Colonic mucosa (tissue), 4 donors: ENCODE data around the gene SHMT1. TPM values are rescaled to one million over a fixed set of nuclear protein-coding genes. Genes with fewer than 3 reads are reported as not detected.
A peak's percentile ranks its signal among the peaks of the same experiment; 100 is the strongest.
"Not testable (repeated sequence)": the region's sequence is repeated elsewhere in the genome, so short reads cannot be mapped to it uniquely, and the experiment has no call there.

Experiments
- DNase-seq: peaks from one replicate; pipeline ENCODE4 v3.0.0-alpha.2; 2020
- H3K27ac ChIP-seq: fragments of 200-600 bp; one replicate; pipeline ENCODE4 v1.8.0; 2021
- H3K27me3 ChIP-seq: fragments of 200-600 bp; one replicate; pipeline ENCODE4 v1.8.0; 2021
- H3K36me3 ChIP-seq: fragments of 200-600 bp; one replicate; pipeline ENCODE4 v1.8.0; 2021
- H3K4me1 ChIP-seq: fragments of 200-600 bp; one replicate; pipeline ENCODE4 v1.8.0; 2021; ENCODE audit warnings: mild to moderate bottlenecking
- H3K4me3 ChIP-seq: fragments of 200-600 bp; one replicate; pipeline ENCODE4 v1.8.0; 2021
- H3K9ac ChIP-seq, 2 donors: one replicate each; pipeline ENCODE4 v1.7.0; 2013; ENCODE audit warnings: control low read depth in 2 of 2, low read depth in 2 of 2, low read length in 2 of 2
- H3K9me3 ChIP-seq: fragments of 200-600 bp; one replicate; pipeline ENCODE4 v1.8.0; 2021
- CTCF ChIP-seq: fragments of 200-600 bp; IDR thresholded peaks from one replicate; pipeline ENCODE4 v1.8.0; 2022; ENCODE audit warnings: antibody characterized with exemption, mild to moderate bottlenecking
- intact Hi-C: fragments of 100-400 bp; cut with DNase I; formaldehyde crosslinking; loops from one replicate; pipeline ENCODE4 v1.14.1; 2022
- total RNA-seq, 2 donors: library from RNA; stranded (reverse); fragmentation: NEBNext Ultra II Directional in 1 of 2; extraction: Animal tissue kit (Norgen Biotek cat#: 25700) in 1 of 2; gene quantifications; one replicate each; pipeline ENCODE4 v1.2.1, GENCODE V29; 2021
- donor health status: healthy.
- donor health status: DM: no; HTN: no; CAD: no.
- donor health status: DM: no; HTN: no; CAD: no.

The SHMT1 gene
- total RNA-seq: 10 to 100 TPM; 41.4 to 58.0 TPM

- TF ChIP-seq CTCF: no peak
- peak; percentile 96 for DNase-seq
- no peaks in the 10 kb centered on the region for H3K36me3 ChIP-seq
- peak within 1 kb of the TSS; percentile 91 for H3K4me3 ChIP-seq
- intact Hi-C loops: no loop called here
- H3K27me3 ChIP-seq: no peaks in the 10 kb centered on the region
- H3K9ac ChIP-seq: peak within 1 kb of the TSS; percentile 75 to 84
- peak within 1 kb of the TSS; percentile 38 for H3K27ac ChIP-seq
- no peaks in the 10 kb centered on the region for H3K9me3 ChIP-seq
- H3K4me1 ChIP-seq: no peaks in the 10 kb centered on the region
These were observed at the start of gene SHMT1 for GRCh38 chr17:18363101-18364049. TSS of gene SHMT1 (minus strand) at chr17:18363550. CDS start at chr17:18355981, 7,569 bp downstream.

DNA sequence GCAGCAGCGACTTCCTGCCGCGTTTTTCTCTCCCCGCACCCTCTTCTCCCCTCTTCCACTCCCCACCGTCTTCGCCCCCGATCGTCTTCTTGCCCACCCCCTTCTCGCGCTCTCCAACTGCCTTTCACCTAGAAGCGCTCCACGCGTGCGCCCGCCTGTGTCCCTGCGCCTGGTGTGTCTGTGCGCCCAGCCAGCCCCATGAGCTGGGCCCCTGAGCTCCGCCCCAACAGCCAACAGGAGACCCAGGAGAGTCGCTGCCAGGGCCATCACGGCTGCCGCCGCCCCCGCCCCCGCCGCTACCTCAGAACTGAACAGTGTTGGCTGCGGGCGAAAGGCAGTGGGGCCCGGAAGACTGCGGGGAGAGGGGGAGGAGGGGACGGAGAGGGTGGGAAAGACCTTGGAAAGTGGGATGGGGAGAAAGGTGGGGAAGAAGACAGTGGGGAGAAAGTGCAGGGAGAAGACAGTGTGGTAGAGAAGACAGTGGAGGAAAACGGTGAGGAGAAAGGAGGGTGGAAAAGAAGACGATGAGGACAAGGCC, 48.7 kb upstream of the SHMT1 start:
- H3K9me3 ChIP-seq, DNase-seq, H3K4me3 ChIP-seq, H3K9ac ChIP-seq, H3K27ac ChIP-seq, intact Hi-C loops, H3K36me3 ChIP-seq, H3K27me3 ChIP-seq, H3K4me1 ChIP-seq: not testable (repeated sequence)

- intact Hi-C loops: not testable (repeated sequence)
- H3K9ac ChIP-seq: peak overlapping the region in 1 of 2 donors; percentile 60
These were observed 48.1 kb upstream of the SHMT1 start for GRCh38 chr17:18411377-18411864.

DNA sequence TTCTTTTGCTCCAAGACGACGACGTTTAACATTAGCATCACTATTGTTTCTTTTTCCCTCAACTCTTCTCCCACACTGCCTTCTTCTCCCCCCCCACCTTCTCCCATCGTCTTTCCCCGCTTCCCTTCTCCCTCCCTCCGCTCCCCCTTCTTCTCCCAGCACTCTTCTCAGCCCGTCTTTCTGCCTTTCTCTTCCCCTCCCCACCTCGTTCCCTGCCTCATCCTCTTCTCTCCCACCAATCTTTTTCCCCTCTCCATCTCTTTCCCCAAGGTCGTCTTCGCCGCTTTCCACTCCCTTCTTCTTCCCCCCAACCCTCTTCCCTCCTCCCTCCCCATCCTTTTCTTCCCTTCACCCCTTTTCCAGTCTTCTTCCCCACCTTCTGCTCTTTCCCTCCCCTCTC, 47.4 kb upstream of the SHMT1 start:
- H3K9me3 ChIP-seq, H3K27ac ChIP-seq, H3K4me3 ChIP-seq, H3K27me3 ChIP-seq, H3K36me3 ChIP-seq, H3K9ac ChIP-seq, H3K4me1 ChIP-seq, intact Hi-C loops: not testable (repeated sequence)
- peak; percentile 31 for DNase-seq

More at GRCh38 chr17:18411377-18411864, 48.1 kb upstream of the SHMT1 start:
- H3K27me3 ChIP-seq, H3K36me3 ChIP-seq, H3K4me1 ChIP-seq, H3K9me3 ChIP-seq: not testable (repeated sequence)
- DNase-seq: peak; percentile 36
- H3K27ac ChIP-seq: peak overlapping the region; percentile 57
- H3K4me3 ChIP-seq: peak overlapping the region; percentile 26

DNA sequence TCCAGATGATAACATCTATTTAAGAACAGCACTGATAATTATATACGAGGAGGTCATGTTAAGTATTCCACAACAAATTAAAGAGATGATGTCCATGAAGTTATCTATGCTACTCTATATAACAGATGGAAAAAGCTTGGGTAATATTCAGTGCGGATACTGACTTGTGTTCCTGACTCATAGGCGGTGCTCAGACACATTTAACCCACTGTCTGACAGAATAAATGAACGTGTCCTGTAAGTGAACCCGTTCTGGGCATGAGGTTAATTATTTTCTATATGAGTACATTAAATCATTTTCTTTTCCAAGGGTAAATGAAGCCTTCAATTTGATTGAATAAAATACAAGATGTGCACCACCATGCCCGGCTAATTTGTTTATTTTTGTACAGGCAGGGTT, 46.0 kb upstream of the SHMT1 start:
- H3K4me3 ChIP-seq, intact Hi-C loops: not testable (repeated sequence)

GRCh38 chr17:18408906-18409305, 45.6 kb upstream of the SHMT1 start:
- intact Hi-C loops, H3K9me3 ChIP-seq, H3K27me3 ChIP-seq, H3K27ac ChIP-seq, H3K4me1 ChIP-seq, H3K36me3 ChIP-seq, H3K9ac ChIP-seq, H3K4me3 ChIP-seq, DNase-seq: not testable (repeated sequence)

More for the DNA sequence above, 46.0 kb upstream of the SHMT1 start:
- H3K9ac ChIP-seq, H3K4me1 ChIP-seq, H3K27ac ChIP-seq, H3K36me3 ChIP-seq, DNase-seq, H3K27me3 ChIP-seq, H3K9me3 ChIP-seq: not testable (repeated sequence)

- intact Hi-C loops, H3K27me3 ChIP-seq, H3K27ac ChIP-seq, H3K9ac ChIP-seq, H3K9me3 ChIP-seq, H3K4me3 ChIP-seq, DNase-seq, H3K4me1 ChIP-seq, H3K36me3 ChIP-seq: not testable (repeated sequence)
These were observed 40.3 kb upstream of the SHMT1 start for GRCh38 chr17:18403604-18404003.

DNA sequence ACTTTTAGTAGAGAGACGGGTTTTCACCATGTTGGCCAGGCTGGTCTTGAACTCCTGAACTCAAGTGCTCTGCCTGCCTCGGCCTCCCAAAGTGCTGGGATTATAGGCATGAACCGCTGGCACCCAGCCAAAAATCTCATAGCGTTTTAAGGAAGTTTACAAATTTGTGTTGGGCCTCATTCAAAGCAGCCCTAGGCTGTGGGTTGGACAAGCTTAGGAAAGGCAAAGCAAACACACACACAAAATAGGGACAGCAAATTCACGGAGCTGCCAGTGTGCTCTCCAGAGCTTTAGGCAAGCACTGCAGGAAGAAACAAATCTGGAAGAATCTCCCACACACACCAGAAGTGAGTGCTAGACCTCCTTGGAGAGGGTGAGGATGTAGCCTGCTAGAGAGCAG, 39.8 kb upstream of the SHMT1 start:
- intact Hi-C loops, H3K4me3 ChIP-seq, H3K27me3 ChIP-seq, H3K36me3 ChIP-seq, DNase-seq, H3K4me1 ChIP-seq, H3K9me3 ChIP-seq, H3K9ac ChIP-seq, H3K27ac ChIP-seq: not testable (repeated sequence)

DNA sequence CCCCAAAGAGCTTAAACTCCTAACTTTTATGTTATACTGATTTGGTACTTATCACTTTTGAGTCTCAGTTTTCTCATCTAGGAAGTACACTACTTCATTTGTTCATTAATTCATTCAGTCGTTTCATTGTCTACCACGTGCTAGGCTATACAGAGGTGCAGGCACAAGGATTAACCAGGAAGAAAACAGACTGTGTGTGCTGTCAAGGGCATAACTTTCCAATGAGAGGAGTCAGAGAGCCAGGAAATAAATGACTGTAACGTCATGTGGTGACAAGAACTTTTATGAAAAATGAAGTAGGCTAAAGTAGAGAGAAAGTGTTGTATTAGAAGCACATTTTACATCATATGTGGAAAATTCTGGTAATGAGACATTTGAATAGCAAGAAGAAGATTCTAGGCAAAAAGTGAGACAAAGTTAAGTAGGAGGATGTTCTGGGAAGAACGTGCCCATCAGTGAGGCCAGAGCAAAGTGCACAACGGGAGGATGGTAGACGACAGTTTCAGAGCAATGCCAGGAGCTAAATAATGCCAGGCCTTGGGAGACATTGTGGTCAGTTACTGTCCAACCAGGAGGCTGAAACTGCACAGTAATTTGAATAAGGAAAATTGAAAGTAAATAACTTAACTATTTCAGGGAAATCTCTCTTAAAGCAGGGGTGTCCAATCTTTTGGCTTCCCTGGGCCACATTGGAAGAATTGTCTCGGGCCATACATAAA, 38.7 kb upstream of the SHMT1 start:
- H3K4me1 ChIP-seq, H3K27me3 ChIP-seq, H3K27ac ChIP-seq, H3K36me3 ChIP-seq, H3K9me3 ChIP-seq, DNase-seq, H3K4me3 ChIP-seq, intact Hi-C loops, H3K9ac ChIP-seq: not testable (repeated sequence)

DNA sequence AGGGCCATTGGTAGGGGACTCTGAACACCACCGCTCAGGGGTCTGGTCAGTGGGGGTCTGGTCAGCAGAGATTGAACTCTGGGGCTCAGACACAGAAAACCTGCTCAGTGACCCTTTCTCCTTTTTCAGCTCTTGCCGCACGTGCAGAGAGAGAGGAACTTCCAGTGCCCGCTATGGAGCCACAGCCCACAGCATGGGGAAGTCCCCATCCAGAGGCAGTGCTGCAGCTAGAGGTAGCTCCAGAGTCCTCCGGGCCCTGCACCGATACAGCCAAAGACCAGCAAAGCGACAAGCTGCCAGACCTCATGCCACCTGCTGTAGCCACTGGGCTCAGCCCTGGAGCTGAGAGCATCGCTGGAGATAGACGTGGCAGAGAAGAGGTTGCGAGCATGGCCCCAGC, 25.4 kb upstream of the SHMT1 start:
- H3K4me3 ChIP-seq, H3K4me1 ChIP-seq, H3K9me3 ChIP-seq, H3K27ac ChIP-seq, H3K9ac ChIP-seq, intact Hi-C loops, DNase-seq, H3K36me3 ChIP-seq, H3K27me3 ChIP-seq: not testable (repeated sequence)

GRCh38 chr17:18388266-18388665, 24.9 kb upstream of the SHMT1 start:
- H3K27me3 ChIP-seq, H3K4me3 ChIP-seq, H3K27ac ChIP-seq, intact Hi-C loops, H3K9ac ChIP-seq, H3K9me3 ChIP-seq, H3K4me1 ChIP-seq, H3K36me3 ChIP-seq, DNase-seq: not testable (repeated sequence)

DNA sequence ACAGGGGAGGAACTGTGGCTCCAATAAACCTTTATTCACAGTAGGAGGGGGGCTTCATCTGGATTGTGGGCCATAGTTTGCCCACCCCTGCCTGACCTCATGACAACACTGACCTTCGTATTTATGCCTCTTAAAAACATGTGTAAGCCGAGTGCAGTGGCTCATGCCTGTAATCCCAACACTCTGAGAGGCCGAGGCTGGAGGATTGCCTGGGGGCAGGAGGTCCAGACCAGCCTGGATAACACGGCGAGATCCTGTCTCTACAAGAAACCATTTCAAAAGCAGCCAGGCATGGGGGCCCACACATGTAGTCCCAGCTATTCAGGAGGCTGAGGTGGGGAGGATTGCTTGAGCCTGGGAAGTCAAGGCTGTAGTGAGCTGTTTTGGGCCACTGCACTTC, 24.2 kb upstream of the SHMT1 start:
- H3K4me3 ChIP-seq, H3K4me1 ChIP-seq, H3K27ac ChIP-seq, DNase-seq, H3K9ac ChIP-seq, intact Hi-C loops, H3K9me3 ChIP-seq, H3K36me3 ChIP-seq, H3K27me3 ChIP-seq: not testable (repeated sequence)
